GM12873 (cell line): Measurements from ENCODE around the gene PHLPP1.

Experiments
- TF ChIP-seq, protein P1 (sequence below): IDR thresholded peaks from 2 replicates; pipeline ENCODE4 v1.5.1; 2012; ENCODE audit warnings: low read depth, mild to moderate bottlenecking, moderate library complexity, low read length, control low read depth; ENCODE audit not compliant: insufficient read depth; ENCODE audit errors: missing control alignments

PHLPP1 gene

GRCh38 chr18:62751341-62751821 is 36.0 kb downstream of the PHLPP1 start:
- TF ChIP-seq, protein P1, sequence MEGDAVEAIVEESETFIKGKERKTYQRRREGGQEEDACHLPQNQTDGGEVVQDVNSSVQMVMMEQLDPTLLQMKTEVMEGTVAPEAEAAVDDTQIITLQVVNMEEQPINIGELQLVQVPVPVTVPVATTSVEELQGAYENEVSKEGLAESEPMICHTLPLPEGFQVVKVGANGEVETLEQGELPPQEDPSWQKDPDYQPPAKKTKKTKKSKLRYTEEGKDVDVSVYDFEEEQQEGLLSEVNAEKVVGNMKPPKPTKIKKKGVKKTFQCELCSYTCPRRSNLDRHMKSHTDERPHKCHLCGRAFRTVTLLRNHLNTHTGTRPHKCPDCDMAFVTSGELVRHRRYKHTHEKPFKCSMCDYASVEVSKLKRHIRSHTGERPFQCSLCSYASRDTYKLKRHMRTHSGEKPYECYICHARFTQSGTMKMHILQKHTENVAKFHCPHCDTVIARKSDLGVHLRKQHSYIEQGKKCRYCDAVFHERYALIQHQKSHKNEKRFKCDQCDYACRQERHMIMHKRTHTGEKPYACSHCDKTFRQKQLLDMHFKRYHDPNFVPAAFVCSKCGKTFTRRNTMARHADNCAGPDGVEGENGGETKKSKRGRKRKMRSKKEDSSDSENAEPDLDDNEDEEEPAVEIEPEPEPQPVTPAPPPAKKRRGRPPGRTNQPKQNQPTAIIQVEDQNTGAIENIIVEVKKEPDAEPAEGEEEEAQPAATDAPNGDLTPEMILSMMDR: no peak

DNA sequence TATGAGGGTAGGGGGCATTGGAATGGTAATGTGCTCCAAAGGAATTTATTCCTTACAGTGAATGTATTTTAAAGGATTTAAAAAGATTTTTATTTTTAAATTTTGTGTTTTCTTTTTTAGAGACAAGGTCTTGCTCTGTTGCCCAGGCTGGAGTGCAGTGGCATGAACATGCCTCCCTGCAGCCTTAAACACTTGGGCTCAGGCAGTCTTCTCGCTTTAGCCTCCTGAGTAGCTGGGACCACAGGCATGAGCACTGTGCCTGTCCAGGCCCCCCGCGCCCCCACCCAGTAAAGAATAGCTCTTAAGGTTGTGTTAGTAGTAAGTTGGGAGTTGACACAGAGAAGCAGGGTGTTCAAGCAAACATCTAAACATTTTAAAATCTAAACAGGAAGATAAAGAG is 36.6 kb downstream of the PHLPP1 start:
- TF ChIP-seq, protein P1: no peak

DNA sequence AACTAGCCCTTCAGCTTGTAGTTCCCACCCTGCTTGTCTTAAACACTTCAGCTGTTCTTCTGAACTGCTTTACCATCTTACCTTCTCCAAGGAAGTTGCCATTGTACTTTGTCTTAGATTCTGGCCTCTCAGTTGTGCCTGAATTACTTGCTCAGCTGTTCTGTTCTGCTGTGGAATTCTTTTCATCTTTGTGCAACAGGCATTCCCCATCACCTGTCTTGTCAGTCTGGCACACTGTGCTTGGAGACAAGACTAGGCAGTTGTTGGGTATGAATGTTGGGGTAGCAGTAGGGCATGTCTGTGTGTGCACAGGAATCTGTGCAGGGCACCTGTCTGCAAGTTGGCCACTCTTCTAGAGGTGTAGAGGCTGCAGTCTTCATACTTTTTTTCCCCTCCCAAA is 38.7 kb downstream of the PHLPP1 start:
- TF ChIP-seq, protein P1: no peak

DNA sequence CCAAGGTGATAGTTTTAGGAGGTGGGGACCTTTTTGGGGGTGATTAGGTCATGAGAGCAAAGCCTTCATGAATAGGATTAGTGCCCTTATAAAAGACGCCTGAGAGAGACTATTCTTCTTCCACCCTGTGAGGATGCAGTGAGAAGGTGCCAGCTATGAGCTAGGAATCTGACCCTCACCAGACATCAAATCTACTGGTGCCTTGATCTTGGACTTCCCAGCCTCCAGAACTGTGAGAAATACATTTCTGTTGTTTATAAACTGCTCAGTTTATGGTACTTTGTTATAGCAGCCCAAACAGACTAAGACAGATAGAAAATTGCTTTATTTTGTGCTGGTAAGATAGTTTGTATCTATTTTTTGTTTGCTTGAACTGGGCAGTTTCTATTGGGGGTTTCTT is 40.1 kb downstream of the PHLPP1 start:
- TF ChIP-seq, protein P1: no peak

GRCh38 chr18:62755946-62756345 is 40.6 kb downstream of the PHLPP1 start:
- TF ChIP-seq, protein P1: no peak

- TF ChIP-seq, protein P1: no peak
Observed at GRCh38 chr18:62757399-62758010, 42.2 kb downstream of the PHLPP1 start.

DNA sequence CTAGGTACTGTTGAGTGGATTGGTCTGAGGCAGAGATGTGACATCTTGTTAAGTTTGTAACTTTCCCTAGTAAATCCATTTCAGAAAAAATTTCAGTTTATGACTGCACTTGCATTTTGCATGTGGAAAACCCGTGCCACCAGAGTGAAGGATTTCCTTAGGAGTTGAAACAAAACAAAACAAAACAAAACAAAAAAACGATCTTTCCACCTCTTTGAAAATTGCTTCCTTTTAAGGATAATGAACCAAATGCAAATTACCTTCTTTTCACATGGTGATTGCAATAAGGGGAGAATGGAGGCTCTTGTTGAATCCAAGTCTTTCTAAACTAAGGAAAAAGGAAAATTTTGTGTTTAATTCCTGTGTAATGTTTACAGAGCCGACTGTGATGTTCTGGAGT is 43.2 kb downstream of the PHLPP1 start:
- TF ChIP-seq, protein P1: no peak
